Kidney (tissue), 14 donors: ENCODE data around the gene QKI. TPM values are rescaled to one million over a fixed set of nuclear protein-coding genes. Genes with fewer than 3 reads are reported as not detected.

Experiments used
- DNase-seq, 5 donors: peaks; one replicate each; pipeline ENCODE4 v3.0.0-alpha.2; 2013 to 2020
- FAIRE-seq: peaks from 2 replicates; lab custom pipeline; 2012; peaks lifted over from hg19 to GRCh38; lab: Jason Lieb, UNC
- H3K27ac ChIP-seq, 2 donors: one replicate each; pipeline ENCODE4 v1.7.0; 2013; ENCODE audit warnings: low read depth in 2 of 2, low read length in 2 of 2, inconsistent platforms in 1 of 2
- H3K27me3 ChIP-seq: one replicate; pipeline ENCODE4 v1.7.1; 2013; ENCODE audit warnings: low read length, inconsistent platforms; ENCODE audit not compliant: control insufficient read depth, insufficient read depth
- H3K36me3 ChIP-seq, 3 donors: one replicate each; pipeline versions ENCODE4 v1.7.0 to v1.7.1; 2013; ENCODE audit warnings: low read length in 3 of 3, control low read depth in 1 of 3, inconsistent platforms in 1 of 3; ENCODE audit not compliant: insufficient read depth in 3 of 3, control insufficient read depth in 2 of 3
- H3K4me1 ChIP-seq, 3 donors: one replicate each; pipeline versions ENCODE4 v1.7.0 to v1.7.1; 2013; ENCODE audit warnings: low read length in 3 of 3, inconsistent platforms in 1 of 3, low read depth in 1 of 3; ENCODE audit not compliant: control insufficient read depth in 2 of 3, insufficient read depth in 2 of 3
- H3K4me3 ChIP-seq, 3 donors: one replicate each; pipeline versions ENCODE4 v1.7.0 to v1.8.1; 2013; ENCODE audit warnings: low read length in 3 of 3, control low read depth in 1 of 3, inconsistent platforms in 1 of 3
- H3K9ac ChIP-seq, 3 donors: one replicate each; pipeline versions ENCODE4 v1.7.0 to v1.7.1; 2013; ENCODE audit warnings: low read length in 3 of 3, control low read depth in 1 of 3, inconsistent platforms in 1 of 3
- H3K9me3 ChIP-seq, 3 donors: one replicate each; pipeline versions ENCODE4 v1.7.0 to v1.7.1; 2013; ENCODE audit warnings: low read length in 3 of 3, control low read depth in 1 of 3, inconsistent platforms in 1 of 3; ENCODE audit not compliant: control insufficient read depth in 2 of 3, insufficient read depth in 1 of 3
- CTCF ChIP-seq: IDR thresholded peaks from 3 replicates; pipeline ENCODE4 v1.5.1; 2012; ENCODE audit warnings: mild to moderate bottlenecking, moderate library complexity, borderline replicate concordance; ENCODE audit not compliant: insufficient read depth; ENCODE audit errors: extremely low read depth
- intact Hi-C: fragments of 100-400 bp; cut with DNase I; formaldehyde crosslinking; loops from one replicate; pipeline ENCODE4 v1.11.1; 2022
- polyA plus RNA-seq: library from polyadenylated mRNA; stranded (reverse); fragments of 350-450 nt; fragmentation: Illumina TruSeq; extraction: RNeasy Lipid Tissue Mini Kit (QIAGEN cat#74804); gene quantifications from one replicate; pipeline ENCODE4 v1.2.3, GENCODE V29; 2014; ENCODE audit warnings: low read depth, low replicate concordance; ENCODE audit not compliant: insufficient read depth
- total RNA-seq: library from RNA; stranded (reverse); fragmentation: NEBNext Ultra II Directional; extraction: Animal tissue kit (Norgen Biotek cat#: 25700); gene quantifications from one replicate; pipeline ENCODE4 v1.2.1, GENCODE V29; 2021
- donor health status: control.
- donor health status: control.
- donor health status: control.
- donor health status: control.
- donor health status: control.
- donor health status: DM: yes; HTN: yes; CAD: no.
- donor health status: Normal renal cell carcinoma (clear cell type).

Gene QKI
- total and polyA plus RNA-seq, 2 donors from 2014 or later: 17.6 to 121 TPM

- no peak for FAIRE-seq
Observed at GRCh38 chr6:163566056-163566455, 151.5 kb downstream of the QKI start.

GRCh38 chr6:163568275-163568674 is 153.8 kb downstream of the QKI start:
- intact Hi-C loops: no loop called here
- Histone ChIP-seq H3K27ac (no peak overlapping the region), H3K4me1 (no peaks in the 10 kb centered on the region), H3K36me3 (peaks cover 7 to 16% (median 11%) of the 10 kb centered on the region in 3 donors), H3K9ac (no peak overlapping the region), H3K27me3 (no peaks in the 10 kb centered on the region), H3K9me3 (no peaks in the 10 kb centered on the region), H3K4me3 (no peak overlapping the region)
- FAIRE-seq: no peak
- TF ChIP-seq CTCF: no peak
- DNase-seq: no peak

More at GRCh38 chr6:163566056-163566455, 151.5 kb downstream of the QKI start:
- H3K4me3 ChIP-seq: no peak overlapping the region
- H3K9ac ChIP-seq: no peak overlapping the region
- intact Hi-C loops: no loop called here
- H3K27ac ChIP-seq: no peak overlapping the region
- H3K27me3 ChIP-seq: no peaks in the 10 kb centered on the region
- no peak for TF ChIP-seq CTCF
- no peaks in the 10 kb centered on the region for H3K9me3 ChIP-seq
- DNase-seq: no peak
- H3K36me3 ChIP-seq: peaks cover 9 to 16% (median 11%) of the 10 kb centered on the region in 3 donors
- no peaks in the 10 kb centered on the region for H3K4me1 ChIP-seq

- no peaks in the 10 kb centered on the region for H3K27me3 ChIP-seq
- no peak for TF ChIP-seq CTCF
- no peak overlapping the region for H3K27ac ChIP-seq
- DNase-seq (no peak), FAIRE-seq (no peak)
- peaks cover 3 to 12% (median 4%) of the 10 kb centered on the region in 3 donors for H3K36me3 ChIP-seq
- no peaks in the 10 kb centered on the region for H3K4me1 ChIP-seq
- intact Hi-C loops: no loop called here
- no peak overlapping the region for H3K9ac ChIP-seq
- no peak overlapping the region for H3K4me3 ChIP-seq
- no peaks in the 10 kb centered on the region for H3K9me3 ChIP-seq
Observed at GRCh38 chr6:163570579-163571231, 156.2 kb downstream of the QKI start.
